Measurements from ENCODE around the gene AZU1. TPM values are rescaled to one million over a fixed set of nuclear protein-coding genes. Genes with fewer than 3 reads are reported as not detected.

The AZU1 gene
- polyA plus RNA-seq, 3 donors, result 2.7 to 5.7 (median 4.3) TPM

GRCh38 chr19:799076-799881 is 28.4 kb upstream of the AZU1 start:
- Histone ChIP-seq H4K20me1 (ENCODE audit: insufficient read depth, low read length) (peaks cover 65% of the 10 kb centered on the region), H3K4me1 (ENCODE audit: control insufficient read depth in 1 of 2, insufficient read depth in 2 of 2, low read length in 2 of 2) (peaks cover 40 to 47% of the 10 kb centered on the region in 2 donors), H3K9ac (ENCODE audit: insufficient read depth, low read length, poor library complexity, severe bottlenecking) (peak overlapping the region; percentile 83), H3K4me2 (replicated peaks; ENCODE audit: extremely low read depth, low read length, poor library complexity, severe bottlenecking) (peak overlapping the region; percentile 96), H3K27me3 (ENCODE audit: control insufficient read depth in 2 of 2, insufficient read depth in 2 of 2, low read length in 2 of 2) (no peaks in the 10 kb centered on the region), H3K9me3 (replicated peaks in 1 of 2; ENCODE audit: control insufficient read depth in 1 of 2, insufficient read depth in 1 of 2, low read length in 2 of 2) (no peaks in the 10 kb centered on the region), H3K27ac (ENCODE audit: low read depth in 1 of 2, low read length in 2 of 2) (peak overlapping the region; percentile 46 to 73), H2AFZ (ENCODE audit: insufficient read depth, low read depth, low read length, poor library complexity, severe bottlenecking) (no peak overlapping the region), H3K4me3 (replicated peaks in 1 of 3; ENCODE audit: low read depth in 2 of 3, low read length in 3 of 3) (peak overlapping the region; percentile 85 to 97 (median 88)), H3K79me2 (ENCODE audit: insufficient read depth, low read length) (peaks cover 70% of the 10 kb centered on the region), H3K36me3 (replicated peaks in 1 of 2; ENCODE audit: control insufficient read depth in 1 of 2, insufficient read depth in 2 of 2, low read length in 2 of 2) (peaks cover 30 to 43% of the 10 kb centered on the region in 2 donors)
- intact Hi-C loops (cut with micrococcal nuclease), result loop anchor here in 1 of 2 donors (5.0 kb wide), 1 partner anchor 137 kb away; the partner anchor contains the start of gene RNF126
- WGBS (ENCODE audit: insufficient coverage), result 20% methylated on average over 24 of the region's 28 CpGs
- H3K4me1 Mint-ChIP-seq, result peaks cover 28% of the 10 kb centered on the region
- H3K4me3 Mint-ChIP-seq, result peak overlapping the region; percentile 85 to 93
- TF ChIP-seq CTCF (IDR thresholded peaks at IDR 0.05), result no peak
- peak overlapping the region; percentile 60 to 94 (median 71) for H3K27ac Mint-ChIP-seq
- peaks cover 0 to 1% (median 0%) of the 10 kb centered on the region in 3 donors for H3K27me3 Mint-ChIP-seq (ENCODE audit: low read depth in 3 of 3)
- H3K9me3 Mint-ChIP-seq, result peaks cover 0 to 1% (median 0%) of the 10 kb centered on the region in 7 donors
- no peak for DNase-seq
- peaks cover 16 to 43% of the 10 kb centered on the region in 2 donors for H3K36me3 Mint-ChIP-seq

GRCh38 chr19:800360-801029 is 27.1 kb upstream of the AZU1 start:
- H4K20me1 ChIP-seq (ENCODE audit: insufficient read depth, low read length), result peaks cover 77% of the 10 kb centered on the region
- H3K9ac ChIP-seq (ENCODE audit: insufficient read depth, low read length, poor library complexity, severe bottlenecking), result no peak overlapping the region
- H3K27ac ChIP-seq (ENCODE audit: low read depth in 1 of 2, low read length in 2 of 2), result peak overlapping the region; percentile 22 to 59
- peaks cover 82% of the 10 kb centered on the region for H3K79me2 ChIP-seq (ENCODE audit: insufficient read depth, low read length)
- no peak for TF ChIP-seq CTCF (IDR thresholded peaks at IDR 0.05)
- 67% methylated on average over 10 of the region's 17 CpGs for WGBS (ENCODE audit: insufficient coverage)
- no peak overlapping the region for H2AFZ ChIP-seq (ENCODE audit: insufficient read depth, low read depth, low read length, poor library complexity, severe bottlenecking)
- H3K9me3 ChIP-seq (replicated peaks in 1 of 2; ENCODE audit: control insufficient read depth in 1 of 2, insufficient read depth in 1 of 2, low read length in 2 of 2), result no peaks in the 10 kb centered on the region
- Mint-ChIP-seq H3K36me3 (peaks cover 18 to 50% of the 10 kb centered on the region in 2 donors), H3K27ac (peak overlapping the region in 6 of 7 donors; percentile 10 to 78 (median 38)), H3K4me3 (peak overlapping the region in 1 of 2 donors; percentile 21), H3K27me3 (ENCODE audit: low read depth in 3 of 3) (peaks cover 0 to 1% (median 0%) of the 10 kb centered on the region in 3 donors), H3K9me3 (no peaks in the 10 kb centered on the region), H3K4me1 (peaks cover 28% of the 10 kb centered on the region)
- intact Hi-C loops (cut with micrococcal nuclease), result no loop called here
- no peaks in the 10 kb centered on the region for H3K27me3 ChIP-seq (ENCODE audit: control insufficient read depth in 2 of 2, insufficient read depth in 2 of 2, low read length in 2 of 2)
- no peak for DNase-seq
- H3K36me3 ChIP-seq (replicated peaks in 1 of 2; ENCODE audit: control insufficient read depth in 1 of 2, insufficient read depth in 2 of 2, low read length in 2 of 2), result peaks cover 40 to 55% of the 10 kb centered on the region in 2 donors
- H3K4me3 ChIP-seq (replicated peaks in 1 of 3; ENCODE audit: low read depth in 2 of 3, low read length in 3 of 3), result peak overlapping the region in 1 of 3 experiments; percentile 97
- H3K4me2 ChIP-seq (replicated peaks; ENCODE audit: extremely low read depth, low read length, poor library complexity, severe bottlenecking), result peak overlapping the region; percentile 16
- peaks cover 40 to 47% of the 10 kb centered on the region in 2 donors for H3K4me1 ChIP-seq (ENCODE audit: control insufficient read depth in 1 of 2, insufficient read depth in 2 of 2, low read length in 2 of 2)
